ENCODE results near the gene ZNF677.
"Not testable (repeated sequence)": the region's sequence is repeated elsewhere in the genome, so short reads cannot be mapped to it uniquely, and the experiment has no call there.

The ZNF677 gene

DNA sequence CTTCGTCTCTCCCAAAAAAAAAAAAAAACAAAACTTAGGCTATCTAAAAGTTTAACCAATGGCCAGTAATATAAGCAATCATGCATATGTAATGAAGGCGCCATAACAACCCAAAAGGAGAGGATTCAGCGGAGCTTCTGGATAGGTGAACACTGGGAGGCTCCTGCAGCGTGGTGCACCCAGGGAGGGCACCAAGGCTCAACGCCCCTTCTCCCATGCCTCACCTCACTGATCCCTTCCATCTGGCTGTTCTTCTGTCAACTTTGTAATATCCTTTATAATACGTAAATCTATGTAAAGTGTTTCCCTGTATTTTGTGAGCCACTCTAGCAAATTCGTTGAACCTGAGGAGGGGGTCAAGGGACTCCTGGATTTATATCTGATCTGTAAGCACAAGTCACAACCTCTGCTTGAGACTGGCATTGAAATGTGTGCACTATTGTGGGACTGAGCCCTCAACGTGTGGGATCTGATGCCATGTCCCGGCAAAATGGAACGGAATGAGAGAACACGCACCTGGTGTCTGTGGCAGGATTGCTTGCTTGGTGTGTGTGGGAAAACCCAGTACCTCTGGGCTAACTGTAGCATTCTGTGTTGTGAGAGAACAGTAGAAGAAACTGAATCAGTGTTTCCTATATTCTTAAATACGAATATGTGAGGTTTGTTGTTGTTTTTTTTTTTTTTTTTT lies 61.0 kb downstream of the ZNF677 start:
- DNase-seq (ENCODE audit: low read depth) = no peak

DNA sequence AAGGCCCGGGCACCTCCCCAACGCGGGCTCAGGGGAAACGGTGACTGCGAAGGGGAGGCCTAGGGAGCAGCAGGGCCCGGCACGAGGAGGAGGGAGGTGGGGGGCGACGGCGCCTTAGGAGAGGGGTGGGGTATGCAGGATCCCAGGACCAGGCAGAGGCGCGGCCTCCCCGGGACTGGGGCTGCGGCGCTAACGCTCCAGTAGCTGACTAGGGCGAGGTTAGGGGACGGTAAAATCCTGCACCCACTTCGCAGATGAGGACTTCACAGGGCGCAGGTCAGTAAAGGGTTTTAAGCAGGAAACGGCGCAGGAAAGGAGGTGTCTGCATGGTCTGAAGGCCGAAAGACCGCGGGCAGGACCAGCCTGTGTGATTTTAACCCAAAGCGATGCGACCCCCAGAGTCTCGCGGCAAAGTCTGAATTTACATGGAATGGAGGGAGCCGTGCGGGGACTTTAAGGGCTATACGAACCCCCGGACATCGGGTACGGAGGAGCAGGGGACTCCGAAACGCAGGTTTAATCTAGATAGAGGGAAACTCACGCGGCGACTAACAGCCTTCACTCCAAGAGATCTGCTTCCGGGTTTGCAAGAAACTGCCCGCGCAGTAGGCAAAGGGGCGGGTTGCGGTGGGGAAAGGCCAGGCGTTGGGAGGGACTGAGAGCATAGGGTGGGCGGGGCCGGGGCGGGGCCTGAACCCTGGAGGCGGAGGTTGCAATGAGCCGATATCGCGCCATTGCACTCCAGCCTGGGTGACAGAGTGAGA lies 61.7 kb downstream of the ZNF677 start, which contains the start of gene ZNF665:
Gene ZNF665, minus strand, starts transcription at position 588 of the 764 bp plus-strand sequence. CDS start 10,460 bp downstream, outside the sequence.
- DNase-seq (ENCODE audit: low read depth) = peak; percentile 88

DNA sequence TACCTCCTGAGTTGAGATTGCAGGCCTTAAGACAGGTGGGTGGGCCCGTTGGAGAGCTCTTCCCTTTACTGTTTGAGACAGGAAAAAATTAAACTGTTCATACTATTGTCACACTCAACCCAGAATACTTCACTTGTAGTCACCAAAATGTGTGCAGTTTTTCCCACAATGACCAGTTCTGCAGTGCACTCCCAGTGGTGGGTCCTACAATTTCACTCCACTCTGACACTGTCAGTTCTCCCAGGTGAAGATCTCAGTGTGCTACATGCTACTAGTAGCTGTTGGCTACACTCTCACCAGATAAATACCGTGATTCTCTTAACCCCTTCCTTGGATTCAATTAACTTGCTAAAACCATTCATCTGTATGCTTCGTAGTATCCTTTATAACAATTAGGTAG lies 64.4 kb downstream of the ZNF677 start:
- no peak for DNase-seq (ENCODE audit: low read depth)

DNA sequence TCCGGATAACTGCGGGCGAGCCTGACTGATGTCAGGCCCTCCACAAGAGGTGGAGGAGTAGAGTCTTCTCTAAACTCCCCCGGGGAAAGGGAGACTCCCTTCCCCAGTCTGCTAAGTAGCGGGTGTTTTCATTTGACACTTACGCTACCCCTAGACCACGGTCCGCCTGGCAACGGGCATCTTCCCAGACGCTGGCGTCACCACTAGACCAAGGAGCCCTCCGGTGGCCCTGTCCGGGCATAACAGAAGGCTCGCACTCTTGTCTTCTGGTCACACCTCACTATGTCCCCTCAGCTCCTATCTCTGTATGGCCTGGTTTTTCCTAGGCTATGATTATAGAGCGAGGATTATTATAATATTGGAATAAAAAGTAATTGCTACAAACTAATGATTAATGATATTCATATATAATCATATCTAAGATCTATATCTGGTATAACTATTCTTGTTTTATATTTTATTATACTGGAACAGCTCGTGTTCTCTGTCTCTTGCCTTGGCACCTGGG lies 64.9 kb downstream of the ZNF677 start:
- not testable (repeated sequence) for DNase-seq (ENCODE audit: low read depth)

Measured in ELR (cell line).